ENCODE data around the gene FOXO3. TPM values are rescaled to one million over a fixed set of nuclear protein-coding genes. Genes with fewer than 3 reads are reported as not detected.

FOXO3 gene
- total RNA-seq, 2 donors from 2014 or later, result 108 to 144 TPM

DNA sequence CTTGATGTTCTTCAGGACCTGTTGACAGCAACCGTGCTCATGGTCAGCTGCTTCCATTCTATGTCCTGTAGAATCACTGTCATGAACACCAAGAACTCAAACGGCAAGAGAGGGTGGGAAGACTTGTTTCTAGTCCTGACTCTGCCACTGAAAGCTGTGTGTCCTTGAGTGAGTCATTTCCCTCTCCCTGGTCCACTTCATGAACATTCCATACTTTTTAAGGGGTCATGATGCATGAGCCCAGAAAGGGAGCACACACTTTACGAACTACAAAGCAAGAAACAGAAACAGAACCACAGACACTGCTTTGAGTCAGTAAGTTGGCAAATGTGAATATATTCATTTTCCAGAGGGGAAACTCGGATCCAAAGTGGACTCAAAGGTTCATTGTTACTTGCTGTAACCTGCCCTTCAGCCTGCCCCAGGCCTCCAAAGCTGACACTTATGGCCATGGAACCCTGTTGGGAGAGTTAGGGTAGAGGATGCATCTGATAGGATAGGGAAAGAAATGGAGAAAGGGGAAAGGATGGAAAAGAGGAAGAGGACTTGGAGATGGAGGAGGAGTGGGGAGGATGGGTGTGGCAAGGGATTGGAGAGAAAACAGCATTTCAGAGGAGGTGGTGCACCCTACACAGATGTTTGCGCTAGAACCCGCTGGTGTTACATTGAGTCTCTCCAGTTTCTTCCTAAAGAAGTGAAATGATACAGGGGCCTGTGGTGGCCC, 129.8 kb downstream of the FOXO3 start:
- H3K4me1 ChIP-seq (replicated peaks), result no peaks in the 10 kb centered on the region
- WGBS, result 76% methylated on average over 6 of the region's 6 CpGs

DNA sequence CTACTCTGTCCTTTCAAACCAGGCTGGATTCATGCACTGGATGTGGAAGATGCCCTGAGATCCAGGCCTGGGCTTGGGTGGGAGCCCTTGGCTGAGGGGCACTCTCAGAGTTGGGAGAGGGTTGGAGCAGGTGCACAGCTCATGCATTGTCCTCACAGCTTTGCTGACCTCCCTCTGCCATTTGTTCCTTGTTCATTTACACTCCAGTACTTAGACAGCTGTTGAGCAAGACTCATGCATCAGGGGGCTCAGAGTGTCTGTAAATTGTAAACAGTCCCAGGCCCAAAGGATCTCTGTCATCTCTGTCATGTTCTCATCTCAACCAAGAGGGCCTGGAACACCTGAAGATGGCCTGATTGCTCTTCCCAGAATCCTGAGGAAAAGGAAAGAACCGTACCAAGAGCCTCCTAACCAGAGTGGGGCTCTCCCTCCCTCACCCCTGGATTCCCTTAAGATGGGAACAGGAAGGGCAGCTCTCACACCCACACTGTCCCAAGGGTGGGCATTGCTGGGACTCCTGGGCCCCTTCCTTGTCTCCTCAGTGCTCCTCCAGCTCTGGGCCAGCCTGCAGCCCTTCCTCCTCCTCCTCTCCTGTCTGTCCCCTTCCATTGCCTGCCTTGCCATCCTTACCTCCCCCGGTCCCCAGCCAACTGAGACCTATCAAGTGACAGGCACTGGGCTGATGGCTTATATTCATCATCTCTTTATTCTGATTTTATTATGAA, 132.9 kb downstream of the FOXO3 start:
- Histone ChIP-seq H3K4me1 (replicated peaks) (no peaks in the 10 kb centered on the region), H3K36me3 (no peaks in the 10 kb centered on the region), H3K9me3 (no peaks in the 10 kb centered on the region), H3K4me3 (no peak overlapping the region), H3K27me3 (replicated peaks; ENCODE audit: insufficient read depth) (no peaks in the 10 kb centered on the region), H3K27ac (no peak overlapping the region)
- TF ChIP-seq POLR2AphosphoS5 (IDR thresholded peaks at IDR 0.05) (no peak), POLR2A (IDR thresholded peaks at IDR 0.05) (no peak)
- TF ChIP-seq, protein P1, sequence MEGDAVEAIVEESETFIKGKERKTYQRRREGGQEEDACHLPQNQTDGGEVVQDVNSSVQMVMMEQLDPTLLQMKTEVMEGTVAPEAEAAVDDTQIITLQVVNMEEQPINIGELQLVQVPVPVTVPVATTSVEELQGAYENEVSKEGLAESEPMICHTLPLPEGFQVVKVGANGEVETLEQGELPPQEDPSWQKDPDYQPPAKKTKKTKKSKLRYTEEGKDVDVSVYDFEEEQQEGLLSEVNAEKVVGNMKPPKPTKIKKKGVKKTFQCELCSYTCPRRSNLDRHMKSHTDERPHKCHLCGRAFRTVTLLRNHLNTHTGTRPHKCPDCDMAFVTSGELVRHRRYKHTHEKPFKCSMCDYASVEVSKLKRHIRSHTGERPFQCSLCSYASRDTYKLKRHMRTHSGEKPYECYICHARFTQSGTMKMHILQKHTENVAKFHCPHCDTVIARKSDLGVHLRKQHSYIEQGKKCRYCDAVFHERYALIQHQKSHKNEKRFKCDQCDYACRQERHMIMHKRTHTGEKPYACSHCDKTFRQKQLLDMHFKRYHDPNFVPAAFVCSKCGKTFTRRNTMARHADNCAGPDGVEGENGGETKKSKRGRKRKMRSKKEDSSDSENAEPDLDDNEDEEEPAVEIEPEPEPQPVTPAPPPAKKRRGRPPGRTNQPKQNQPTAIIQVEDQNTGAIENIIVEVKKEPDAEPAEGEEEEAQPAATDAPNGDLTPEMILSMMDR (IDR thresholded peaks at IDR 0.05), result no peak
- WGBS, result 94% methylated on average over 2 of the region's 2 CpGs
- no peak for DNase-seq (ENCODE audit: low spot score)
- intact Hi-C loops (cut with DNase I), result no loop called here

More for the DNA sequence above, 129.8 kb downstream of the FOXO3 start:
- H3K27ac ChIP-seq, result no peak overlapping the region
- H3K9me3 ChIP-seq, result no peaks in the 10 kb centered on the region
- no peaks in the 10 kb centered on the region for H3K36me3 ChIP-seq
- no peaks in the 10 kb centered on the region for H3K27me3 ChIP-seq (replicated peaks; ENCODE audit: insufficient read depth)
- no peak overlapping the region for H3K4me3 ChIP-seq
- TF ChIP-seq, protein P1 (IDR thresholded peaks at IDR 0.05), result no peak
- TF ChIP-seq POLR2AphosphoS5 (IDR thresholded peaks at IDR 0.05), result no peak
- no peak for TF ChIP-seq POLR2A (IDR thresholded peaks at IDR 0.05)
- DNase-seq (ENCODE audit: low spot score), result no peak
- intact Hi-C loops (cut with DNase I), result no loop called here

DNA sequence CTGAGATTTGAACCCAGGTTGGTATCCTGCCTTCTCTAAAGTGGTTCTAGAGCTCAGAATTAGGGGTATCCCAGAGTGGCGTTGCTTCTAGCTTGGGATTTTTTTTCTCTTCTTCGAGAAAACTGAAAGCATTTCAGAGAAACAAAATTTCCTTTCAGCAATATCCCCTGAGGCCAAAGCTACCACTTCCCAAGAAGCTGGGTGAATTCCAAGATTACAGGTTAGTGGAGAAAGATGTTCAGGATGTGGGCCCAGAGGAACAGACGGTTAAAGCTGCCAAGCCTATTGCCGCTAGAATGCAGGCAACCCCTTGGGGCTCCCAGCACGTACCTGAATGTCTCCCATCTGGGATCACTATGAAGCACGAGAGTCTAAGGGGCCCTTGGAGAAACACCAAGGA, 134.1 kb downstream of the FOXO3 start:
- Histone ChIP-seq H3K4me1 (replicated peaks) (no peaks in the 10 kb centered on the region), H3K9me3 (no peaks in the 10 kb centered on the region), H3K27ac (no peak overlapping the region), H3K4me3 (no peak overlapping the region), H3K36me3 (no peaks in the 10 kb centered on the region), H3K27me3 (replicated peaks; ENCODE audit: insufficient read depth) (no peaks in the 10 kb centered on the region)
- 68% methylated on average over 6 of the region's 6 CpGs for WGBS
- TF ChIP-seq, protein P1 (IDR thresholded peaks at IDR 0.05), result no peak
- TF ChIP-seq POLR2AphosphoS5 (IDR thresholded peaks at IDR 0.05), result no peak
- no peak for TF ChIP-seq POLR2A (IDR thresholded peaks at IDR 0.05)
- DNase-seq (ENCODE audit: low spot score), result no peak
- intact Hi-C loops (cut with DNase I), result no loop called here

DNA sequence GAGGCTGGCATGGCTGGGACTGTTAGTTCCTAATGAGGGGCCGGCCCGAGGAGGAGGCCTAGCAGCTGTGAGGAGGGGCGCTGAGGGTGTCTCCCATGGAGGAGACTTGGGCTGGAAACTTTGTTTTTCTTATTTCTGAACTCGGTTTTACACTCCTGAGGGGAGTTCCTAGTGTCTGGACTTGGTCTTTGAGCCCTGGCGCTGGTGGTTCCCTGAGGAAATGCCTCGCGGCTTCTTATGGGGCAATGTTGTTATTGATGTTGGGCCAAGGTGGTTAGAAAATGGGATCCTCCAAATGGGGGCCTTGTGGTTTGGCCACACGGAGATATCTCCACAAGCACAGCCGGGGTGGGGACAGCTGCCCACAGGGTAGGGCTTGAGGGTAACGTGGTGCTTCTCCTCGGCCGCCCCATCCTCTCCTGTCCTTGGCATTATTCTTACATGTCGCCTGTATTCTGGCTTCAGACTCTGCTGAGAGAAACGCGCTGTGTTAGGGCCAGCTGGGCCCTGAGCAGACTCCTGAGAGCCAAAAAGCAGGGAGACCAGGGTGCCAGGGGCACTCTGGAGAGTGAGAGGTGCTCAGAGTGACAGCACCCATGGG, 136.9 kb downstream of the FOXO3 start:
- 82% methylated on average over 15 of the region's 15 CpGs for WGBS
- Histone ChIP-seq H3K9me3 (no peaks in the 10 kb centered on the region), H3K27ac (no peak overlapping the region), H3K4me1 (replicated peaks) (no peaks in the 10 kb centered on the region), H3K4me3 (no peak overlapping the region), H3K27me3 (replicated peaks; ENCODE audit: insufficient read depth) (no peaks in the 10 kb centered on the region), H3K36me3 (no peaks in the 10 kb centered on the region)
- DNase-seq (ENCODE audit: low spot score), result no peak
- intact Hi-C loops (cut with DNase I), result no loop called here
- no peak for TF ChIP-seq POLR2A (IDR thresholded peaks at IDR 0.05)
- TF ChIP-seq, protein P1 (IDR thresholded peaks at IDR 0.05), result no peak
- TF ChIP-seq POLR2AphosphoS5 (IDR thresholded peaks at IDR 0.05), result no peak

All from prostate gland (tissue), 2 donors.